ENCODE measurements around the gene SLC5A9.

DNA sequence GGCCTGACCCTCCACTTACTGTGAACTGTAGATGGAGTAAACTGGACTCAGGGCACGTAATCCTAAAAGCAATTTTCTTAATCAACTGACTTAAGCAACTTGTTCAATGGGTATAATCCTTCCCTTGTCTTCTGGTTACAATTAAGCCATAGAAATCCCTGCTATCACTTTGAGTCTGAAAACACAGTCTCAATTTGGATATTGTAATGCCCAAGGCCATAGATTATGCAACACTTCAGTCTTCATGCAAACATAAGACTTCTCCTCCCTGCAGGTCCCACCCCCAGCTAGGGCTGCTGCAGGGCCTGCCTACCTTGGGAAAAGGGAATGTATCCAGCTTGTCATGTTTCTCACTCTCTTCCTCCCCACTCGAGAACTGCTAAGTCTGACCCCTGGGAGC is 6.2 kb upstream of the SLC5A9 start:
- TF ChIP-seq, protein P1, sequence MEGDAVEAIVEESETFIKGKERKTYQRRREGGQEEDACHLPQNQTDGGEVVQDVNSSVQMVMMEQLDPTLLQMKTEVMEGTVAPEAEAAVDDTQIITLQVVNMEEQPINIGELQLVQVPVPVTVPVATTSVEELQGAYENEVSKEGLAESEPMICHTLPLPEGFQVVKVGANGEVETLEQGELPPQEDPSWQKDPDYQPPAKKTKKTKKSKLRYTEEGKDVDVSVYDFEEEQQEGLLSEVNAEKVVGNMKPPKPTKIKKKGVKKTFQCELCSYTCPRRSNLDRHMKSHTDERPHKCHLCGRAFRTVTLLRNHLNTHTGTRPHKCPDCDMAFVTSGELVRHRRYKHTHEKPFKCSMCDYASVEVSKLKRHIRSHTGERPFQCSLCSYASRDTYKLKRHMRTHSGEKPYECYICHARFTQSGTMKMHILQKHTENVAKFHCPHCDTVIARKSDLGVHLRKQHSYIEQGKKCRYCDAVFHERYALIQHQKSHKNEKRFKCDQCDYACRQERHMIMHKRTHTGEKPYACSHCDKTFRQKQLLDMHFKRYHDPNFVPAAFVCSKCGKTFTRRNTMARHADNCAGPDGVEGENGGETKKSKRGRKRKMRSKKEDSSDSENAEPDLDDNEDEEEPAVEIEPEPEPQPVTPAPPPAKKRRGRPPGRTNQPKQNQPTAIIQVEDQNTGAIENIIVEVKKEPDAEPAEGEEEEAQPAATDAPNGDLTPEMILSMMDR (IDR thresholded peaks at IDR 0.05) = no peak
- TF ChIP-seq POLR2A (IDR thresholded peaks at IDR 0.05; ENCODE audit: low read depth) (no peak), POLR2AphosphoS5 (IDR thresholded peaks at IDR 0.05) (no peak)

Measured in esophagus muscularis mucosa (tissue), 3 donors.